K562 (cell line): ENCODE results near the gene BMP2K.
A peak's percentile ranks its signal among the peaks of the same experiment; 100 is the strongest.

ENCODE experiments used
- CBX5 ChIP-seq: IDR thresholded peaks from 2 replicates; pipeline ENCODE4 v1.6.1; 2014; ENCODE audit warnings: low read depth, borderline replicate concordance
- CTCF ChIP-seq, 3 experiments: IDR thresholded peaks in 2 of 3; conservative IDR thresholded peaks in 1 of 3; 2 replicates each; pipeline ENCODE4 v1.5.1; 2011 to 2012; ENCODE audit warnings: low read length in 3 of 3, mild to moderate bottlenecking in 3 of 3, control low read depth in 2 of 3, improper control_type of control experiment in 1 of 3, inconsistent platforms in 1 of 3, low read depth in 1 of 3, mixed read lengths in 1 of 3, moderate library complexity in 1 of 3; ENCODE audit not compliant: insufficient read depth in 2 of 3
- HDGF ChIP-seq: fragments of 450-650 bp; IDR thresholded peaks from 2 replicates; pipeline ENCODE4 v1.6.1; 2016
- HMGXB4 ChIP-seq: sonication (generic); formaldehyde crosslinking; IDR thresholded peaks from 2 replicates; pipeline ENCODE4 v1.8.1; 2023; ENCODE audit warnings: mild to moderate bottlenecking, missing genetic modification reagents
- L3MBTL2 ChIP-seq: fragments of 450-650 bp; IDR thresholded peaks from 2 replicates; pipeline ENCODE4 v1.6.1; 2016; ENCODE audit warnings: mild to moderate bottlenecking, moderate library complexity
- NKRF ChIP-seq: fragments of 450-650 bp; IDR thresholded peaks from 2 replicates; pipeline ENCODE4 v1.6.1; 2016; ENCODE audit warnings: borderline replicate concordance
- POLR2AphosphoS5 ChIP-seq: IDR thresholded peaks from 2 replicates; pipeline ENCODE4 v1.6.1; 2011; ENCODE audit warnings: mild to moderate bottlenecking, low read depth, low read length, moderate library complexity; ENCODE audit not compliant: control insufficient read depth, insufficient read depth
- RAD21 ChIP-seq, 2 experiments: fragments of 250-450 bp in 1 of 2; fragments of 450-650 bp in 1 of 2; sonication (Bioruptor Pico) in 1 of 2; formaldehyde crosslinking in 1 of 2; IDR thresholded peaks in 1 of 2; conservative IDR thresholded peaks in 1 of 2; 2 replicates each; pipeline versions ENCODE4 v1.4.0 to v1.8.0; 2020 to 2022; ENCODE audit warnings: mild to moderate bottlenecking in 2 of 2, moderate library complexity in 1 of 2
- SIX5 ChIP-seq, 2 experiments: IDR thresholded peaks; 2 replicates each; pipeline ENCODE4 v1.6.1; 2011; ENCODE audit warnings: low read length in 2 of 2, borderline replicate concordance in 1 of 2, low read depth in 1 of 2, mild to moderate bottlenecking in 1 of 2, moderate library complexity in 1 of 2; ENCODE audit not compliant: insufficient read depth in 1 of 2
- ZNF124 ChIP-seq: sonication (generic); formaldehyde crosslinking; IDR thresholded peaks from 2 replicates; pipeline ENCODE4 v1.8.1; 2022; ENCODE audit warnings: missing genetic modification reagents
- ZNF184 ChIP-seq: sonication (generic); formaldehyde crosslinking; IDR thresholded peaks from 2 replicates; pipeline ENCODE4 v1.5.0; 2020; ENCODE audit warnings: missing genetic modification reagents
- ZNF311 ChIP-seq: fragments of 250-450 bp; sonication (Bioruptor Pico); IDR thresholded peaks from 2 replicates; pipeline ENCODE4 v1.4.0; 2020; ENCODE audit warnings: mild to moderate bottlenecking, moderate library complexity
- ZNF449 ChIP-seq: fragments of 250-450 bp; sonication (Bioruptor Pico); IDR thresholded peaks from 2 replicates; pipeline ENCODE4 v1.8.0; 2022; ENCODE audit warnings: moderate library complexity, mild to moderate bottlenecking, inconsistent platforms

GRCh38 chr4:78923464-78924312, 147.5 kb downstream of the BMP2K start:
- TF ChIP-seq HDGF (no peak), ZNF311 (no peak), CBX5 (no peak), CTCF (IDR thresholded peaks at IDR 0.05 in 2 of 3, conservative IDR thresholded peaks at IDR 0.05 in 1 of 3; ENCODE audit: insufficient read depth in 2 of 3, low read depth in 1 of 3, low read length in 3 of 3) (peak in 2 of 3 experiments; percentile 23 to 42; a peak in 2 of 6 replicates), ZNF449 (CRISPR knock-in tag) (no peak), L3MBTL2 (no peak), POLR2AphosphoS5 (no peak), ZNF184 (CRISPR knock-in tag) (no peak), ZNF124 (CRISPR knock-in tag) (no peak), HMGXB4 (CRISPR knock-in tag) (no peak), SIX5 (IDR thresholded peaks at IDR 0.05; ENCODE audit: borderline replicate concordance in 1 of 2, insufficient read depth in 1 of 2, low read depth in 1 of 2, low read length in 2 of 2) (no peak), RAD21 (CRISPR knock-in tag; conservative IDR thresholded peaks at IDR 0.05 in 1 of 2, IDR thresholded peaks at IDR 0.05 in 1 of 2) (peak; percentile 23 to 54; a peak in 3 of 4 replicates), NKRF (no peak)
